Dendritic cell treated with granulocyte-macrophage colony-stimulating factor and Interleukin-4, amounts not matched to agents 40 ng/mL and 50 ng/mL, for 4 days (primary cell): ENCODE measurements around the gene PRKG1.
"Not testable (repeated sequence)": the region's sequence is repeated elsewhere in the genome, so short reads cannot be mapped to it uniquely, and the experiment has no call there.

Source experiments
- H3K27ac Mint-ChIP-seq: one replicate; pipeline ENCODE4 v1.8.0; 2022; ENCODE audit warnings: mild to moderate bottlenecking, mixed read lengths
- H3K27me3 Mint-ChIP-seq: one replicate; pipeline ENCODE4 v1.8.0; 2022; ENCODE audit warnings: mild to moderate bottlenecking, mixed read lengths
- H3K36me3 Mint-ChIP-seq: one replicate; pipeline ENCODE4 v1.8.0; 2022; ENCODE audit warnings: low read depth, mixed read lengths
- H3K4me1 Mint-ChIP-seq: one replicate; pipeline ENCODE4 v1.8.0; 2022; ENCODE audit warnings: low read depth, mixed read lengths
- H3K4me3 Mint-ChIP-seq: one replicate; pipeline ENCODE4 v1.8.0; 2022; ENCODE audit warnings: mild to moderate bottlenecking, moderate library complexity, mixed read lengths
- H3K9me3 Mint-ChIP-seq: one replicate; pipeline ENCODE4 v1.8.0; 2022; ENCODE audit warnings: mixed read lengths
- intact Hi-C: fragments of 100-400 bp; cut with micrococcal nuclease; formaldehyde crosslinking; loops from one replicate; pipeline ENCODE4 v1.15.0; 2022

The PRKG1 gene

DNA sequence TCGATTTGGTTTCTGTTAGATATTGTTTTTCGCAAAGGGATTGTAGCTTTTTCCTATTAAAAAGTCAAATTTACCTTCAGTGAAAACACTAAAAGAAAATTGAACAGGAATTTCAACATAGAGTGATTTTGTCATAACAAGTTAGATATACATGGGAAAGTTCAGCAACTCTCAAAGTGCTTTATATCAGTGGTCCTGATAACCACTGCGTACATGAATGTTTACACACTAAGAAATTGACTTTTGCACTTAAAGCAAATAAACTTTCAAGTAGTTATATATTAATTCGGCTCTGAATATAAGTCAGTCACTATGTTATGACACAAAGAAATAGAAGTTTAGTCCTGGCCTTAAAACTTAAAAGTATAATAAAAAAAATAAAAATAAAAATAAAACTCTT, 1138.5 kb downstream of the PRKG1 start:
- H3K27me3 Mint-ChIP-seq, result no peaks in the 10 kb centered on the region
- H3K4me3 Mint-ChIP-seq, result no peak overlapping the region
- H3K36me3 Mint-ChIP-seq, result no peaks in the 10 kb centered on the region
- H3K9me3 Mint-ChIP-seq, result no peaks in the 10 kb centered on the region
- H3K27ac Mint-ChIP-seq, result no peak overlapping the region
- intact Hi-C loops, result no loop called here
- no peaks in the 10 kb centered on the region for H3K4me1 Mint-ChIP-seq

- Mint-ChIP-seq H3K4me1 (no peaks in the 10 kb centered on the region), H3K9me3 (no peaks in the 10 kb centered on the region), H3K4me3 (no peak overlapping the region), H3K27me3 (no peaks in the 10 kb centered on the region), H3K36me3 (no peaks in the 10 kb centered on the region), H3K27ac (no peak overlapping the region)
- intact Hi-C loops, result no loop called here
Measured at GRCh38 chr10:52213321-52213752, 1139.0 kb downstream of the PRKG1 start.

DNA sequence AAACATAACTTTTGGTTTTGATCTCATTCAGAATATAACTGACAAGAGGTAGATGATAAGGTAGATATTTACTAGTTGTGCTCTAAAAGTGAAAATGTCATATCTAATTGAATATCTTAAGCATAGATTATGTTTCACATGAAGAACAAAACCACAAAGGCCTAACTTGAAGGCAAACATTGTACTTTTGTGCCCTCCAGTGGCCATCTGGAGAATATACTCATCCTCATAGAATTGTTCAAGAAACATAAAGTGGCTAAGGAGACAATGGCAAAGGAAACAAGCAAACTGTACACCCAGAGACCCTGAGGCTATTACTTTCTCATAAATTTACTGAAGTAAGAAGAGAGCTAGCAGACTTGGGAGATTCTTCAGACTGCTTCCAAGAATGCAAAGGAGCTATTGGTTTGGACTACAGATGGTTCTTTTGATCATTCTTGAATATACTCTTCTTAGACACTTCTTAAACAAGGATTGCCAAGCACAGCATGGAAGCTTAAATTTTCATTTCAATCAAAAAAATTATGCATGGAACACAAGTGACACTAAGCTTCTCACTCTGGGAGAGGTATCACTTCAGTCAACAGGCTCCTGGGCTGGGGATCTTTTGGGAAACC, 1141.6 kb downstream of the PRKG1 start:
- no peak overlapping the region for H3K4me3 Mint-ChIP-seq
- intact Hi-C loops, result loop anchor here (5.0 kb wide), 3 partner anchors 829 to 1204 kb away; no protein-coding TSS in a partner anchor
- H3K4me1 Mint-ChIP-seq, result no peaks in the 10 kb centered on the region
- H3K27me3 Mint-ChIP-seq, result no peaks in the 10 kb centered on the region
- H3K36me3 Mint-ChIP-seq, result no peaks in the 10 kb centered on the region
- H3K9me3 Mint-ChIP-seq, result no peaks in the 10 kb centered on the region
- H3K27ac Mint-ChIP-seq, result no peak overlapping the region

DNA sequence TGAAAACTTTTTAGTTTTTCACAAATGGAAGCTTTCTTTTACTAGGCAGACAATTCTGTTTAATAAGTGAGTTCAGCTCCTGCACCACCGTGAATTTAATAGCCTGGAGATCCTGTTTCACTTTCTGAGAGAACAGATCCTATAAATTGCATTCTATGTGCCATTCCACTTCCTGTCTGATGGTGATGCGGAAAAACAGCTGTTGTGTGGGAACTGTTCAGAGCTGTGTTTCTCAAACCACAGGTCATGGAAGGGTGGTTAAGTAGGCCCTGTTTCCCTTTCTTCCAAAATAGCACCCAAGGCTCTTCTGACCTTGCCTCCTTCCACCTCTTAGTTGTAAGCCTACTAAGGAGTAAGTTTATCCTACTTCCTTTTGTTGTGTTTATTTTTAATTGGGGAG, 1142.6 kb downstream of the PRKG1 start:
- no peaks in the 10 kb centered on the region for H3K4me1 Mint-ChIP-seq
- no peak overlapping the region for H3K4me3 Mint-ChIP-seq
- no peaks in the 10 kb centered on the region for H3K36me3 Mint-ChIP-seq
- H3K27ac Mint-ChIP-seq, result no peak overlapping the region
- H3K27me3 Mint-ChIP-seq, result no peaks in the 10 kb centered on the region
- intact Hi-C loops, result loop anchor here (5.0 kb wide), 3 partner anchors 830 to 1205 kb away; no protein-coding TSS in a partner anchor
- H3K9me3 Mint-ChIP-seq, result no peaks in the 10 kb centered on the region

DNA sequence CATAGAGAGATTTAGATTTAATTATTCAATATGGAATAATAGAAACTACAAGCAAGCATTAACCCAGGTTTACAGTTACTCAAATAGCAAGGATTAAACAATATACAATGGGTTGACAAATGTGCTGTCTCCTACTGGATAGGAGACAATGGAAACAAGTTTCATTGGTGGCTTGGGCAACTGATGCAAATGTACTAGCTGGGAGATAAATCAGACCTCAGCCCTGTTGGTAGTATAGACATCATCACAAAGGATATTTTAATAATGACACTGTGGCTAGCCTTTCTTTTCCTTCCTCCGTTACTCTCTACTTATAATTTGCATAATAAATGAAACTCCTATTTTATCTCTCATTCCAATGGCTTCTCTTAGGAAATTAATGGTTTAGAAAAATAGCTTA, 1143.2 kb downstream of the PRKG1 start:
- no peaks in the 10 kb centered on the region for H3K36me3 Mint-ChIP-seq
- intact Hi-C loops, result loop anchor here (5.0 kb wide), 3 partner anchors 830 to 1205 kb away; no protein-coding TSS in a partner anchor

GRCh38 chr10:52220947-52221346, 1146.7 kb downstream of the PRKG1 start:
- Mint-ChIP-seq H3K4me3 (no peak overlapping the region), H3K4me1 (no peaks in the 10 kb centered on the region), H3K36me3 (no peaks in the 10 kb centered on the region), H3K9me3 (no peaks in the 10 kb centered on the region), H3K27ac (no peak overlapping the region), H3K27me3 (no peaks in the 10 kb centered on the region)
- intact Hi-C loops, result no loop called here

More for the DNA sequence above, 1143.2 kb downstream of the PRKG1 start:
- no peaks in the 10 kb centered on the region for H3K4me1 Mint-ChIP-seq
- H3K9me3 Mint-ChIP-seq, result no peaks in the 10 kb centered on the region
- no peak overlapping the region for H3K4me3 Mint-ChIP-seq
- H3K27ac Mint-ChIP-seq, result no peak overlapping the region
- no peaks in the 10 kb centered on the region for H3K27me3 Mint-ChIP-seq

- Mint-ChIP-seq H3K36me3 (no peaks in the 10 kb centered on the region), H3K4me3 (no peak overlapping the region), H3K27ac (no peak overlapping the region), H3K9me3 (no peaks in the 10 kb centered on the region), H3K4me1 (no peaks in the 10 kb centered on the region), H3K27me3 (no peaks in the 10 kb centered on the region)
- intact Hi-C loops, result no loop called here
Measured at GRCh38 chr10:52221923-52222322, 1147.6 kb downstream of the PRKG1 start.

- Mint-ChIP-seq H3K4me3 (no peak overlapping the region), H3K27me3 (peaks cover 3% of the 10 kb centered on the region), H3K27ac (no peak overlapping the region), H3K4me1 (no peaks in the 10 kb centered on the region), H3K9me3 (no peaks in the 10 kb centered on the region), H3K36me3 (no peaks in the 10 kb centered on the region)
- intact Hi-C loops, result no loop called here
Measured at GRCh38 chr10:52226197-52226847, 1152.0 kb downstream of the PRKG1 start.

GRCh38 chr10:52228556-52228955, 1154.3 kb downstream of the PRKG1 start:
- peaks cover 8% of the 10 kb centered on the region for H3K27me3 Mint-ChIP-seq
- H3K4me3 Mint-ChIP-seq, result no peak overlapping the region
- intact Hi-C loops, result no loop called here
- H3K4me1 Mint-ChIP-seq, result peaks cover 6% of the 10 kb centered on the region
- no peak overlapping the region for H3K27ac Mint-ChIP-seq
- no peaks in the 10 kb centered on the region for H3K9me3 Mint-ChIP-seq
- no peaks in the 10 kb centered on the region for H3K36me3 Mint-ChIP-seq

- H3K4me3 Mint-ChIP-seq, result no peak overlapping the region
- intact Hi-C loops, result no loop called here
Measured at GRCh38 chr10:52229291-52229931, 1155.1 kb downstream of the PRKG1 start.

DNA sequence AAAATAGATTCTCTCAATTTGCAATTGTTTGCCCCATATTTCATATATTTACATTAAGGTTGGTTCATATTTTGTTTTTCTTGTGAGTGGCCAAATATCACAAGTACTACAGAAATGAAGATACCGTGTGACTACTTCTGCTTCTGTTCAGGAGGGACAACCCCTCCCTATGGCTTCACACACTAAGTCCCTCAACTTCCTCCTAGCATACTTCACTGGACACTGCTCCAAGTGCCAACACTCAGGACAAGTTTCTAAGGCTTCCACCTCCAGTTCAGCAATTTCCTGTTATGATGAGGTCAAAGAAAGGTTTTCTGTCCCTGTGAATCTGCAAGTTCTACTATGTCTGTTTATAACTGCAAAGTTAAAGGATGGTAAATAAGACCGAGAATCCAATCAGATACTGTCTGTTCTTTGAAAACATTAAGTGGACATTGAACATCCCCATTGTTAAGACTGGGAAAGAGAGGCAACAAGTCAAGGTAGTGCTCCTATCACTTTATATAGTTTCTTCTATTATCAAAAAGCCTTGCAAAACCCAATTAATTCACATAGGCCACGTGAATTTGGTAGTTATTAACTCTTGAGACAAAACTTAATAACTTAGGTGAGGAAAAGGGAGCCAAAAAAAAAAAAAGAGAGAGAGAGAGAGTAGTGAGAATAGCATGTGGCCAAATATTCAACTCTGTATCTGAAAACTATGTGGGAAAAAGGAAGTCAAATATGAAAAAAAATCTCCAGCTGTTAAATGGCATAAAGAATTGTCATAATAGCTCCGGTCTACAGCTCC, 1158.5 kb downstream of the PRKG1 start:
- no peak overlapping the region for H3K4me3 Mint-ChIP-seq
- H3K4me1 Mint-ChIP-seq, result peaks cover 6% of the 10 kb centered on the region
- H3K27ac Mint-ChIP-seq, result no peak overlapping the region
- no peaks in the 10 kb centered on the region for H3K36me3 Mint-ChIP-seq
- H3K9me3 Mint-ChIP-seq, result no peaks in the 10 kb centered on the region
- H3K27me3 Mint-ChIP-seq, result peaks cover 8% of the 10 kb centered on the region
- intact Hi-C loops, result no loop called here

More at GRCh38 chr10:52229291-52229931, 1155.1 kb downstream of the PRKG1 start:
- no peak overlapping the region for H3K27ac Mint-ChIP-seq
- no peaks in the 10 kb centered on the region for H3K9me3 Mint-ChIP-seq
- H3K4me1 Mint-ChIP-seq, result peaks cover 6% of the 10 kb centered on the region
- peaks cover 8% of the 10 kb centered on the region for H3K27me3 Mint-ChIP-seq
- H3K36me3 Mint-ChIP-seq, result no peaks in the 10 kb centered on the region

- H3K27ac Mint-ChIP-seq, H3K36me3 Mint-ChIP-seq, H3K9me3 Mint-ChIP-seq, H3K4me3 Mint-ChIP-seq, H3K4me1 Mint-ChIP-seq, intact Hi-C loops, H3K27me3 Mint-ChIP-seq: not testable (repeated sequence)
Measured at GRCh38 chr10:52233351-52233991, 1159.2 kb downstream of the PRKG1 start.

DNA sequence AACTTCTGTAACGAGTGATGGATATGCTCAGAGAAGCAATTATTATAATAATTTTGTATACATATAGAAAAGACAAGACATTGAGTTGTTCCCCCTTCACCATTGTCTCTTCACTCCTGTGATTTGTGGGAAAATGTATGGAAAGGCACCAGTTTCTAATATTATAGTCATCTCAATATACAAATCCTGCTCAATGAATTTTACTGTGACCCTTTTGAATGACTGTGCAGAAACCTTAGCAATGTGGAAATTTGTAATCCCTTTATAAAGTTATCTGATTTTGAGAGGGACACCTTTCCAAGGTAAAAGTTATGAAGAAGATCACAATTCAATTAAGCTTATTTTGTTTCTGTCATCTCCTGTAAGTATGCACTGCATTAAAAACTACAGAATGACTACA, 1165.5 kb downstream of the PRKG1 start:
- Mint-ChIP-seq H3K27me3 (no peaks in the 10 kb centered on the region), H3K9me3 (no peaks in the 10 kb centered on the region), H3K27ac (no peak overlapping the region), H3K4me3 (no peak overlapping the region), H3K4me1 (no peaks in the 10 kb centered on the region), H3K36me3 (no peaks in the 10 kb centered on the region)
- intact Hi-C loops, result no loop called here
